HepG2 (cell line): ENCODE data around the gene PLD1. TPM values are rescaled to one million over a fixed set of nuclear protein-coding genes. Genes with fewer than 3 reads are reported as not detected.

Experiments
- BATF2 ChIP-seq: sonication (generic); formaldehyde crosslinking; IDR thresholded peaks from 2 replicates; pipeline ENCODE4 v1.8.0; 2022; ENCODE audit warnings: mild to moderate bottlenecking, missing genetic modification reagents, moderate library complexity
- BHLHE40 ChIP-seq: IDR thresholded peaks from 2 replicates; pipeline ENCODE4 v1.6.1; 2011; ENCODE audit warnings: low read length, improper control_type of control experiment
- EHMT2 ChIP-seq: fragments of 200-600 bp; sonication (generic); IDR thresholded peaks from 2 replicates; pipeline ENCODE4 v1.7.0; 2017; ENCODE audit warnings: antibody characterized with exemption, low read depth, low read length, borderline replicate concordance
- HOMEZ ChIP-seq: IDR thresholded peaks from 2 replicates; pipeline ENCODE4 v1.6.1; 2016; ENCODE audit warnings: low read depth
- NCOA2 ChIP-seq: sonication (generic); formaldehyde crosslinking; IDR thresholded peaks from 2 replicates; pipeline ENCODE4 v1.8.0; 2022; ENCODE audit warnings: inconsistent platforms
- NONO ChIP-seq, 2 experiments: fragments of 450-650 bp in 1 of 2; sonication (generic) in 1 of 2; formaldehyde crosslinking in 1 of 2; IDR thresholded peaks in 1 of 2; conservative IDR thresholded peaks in 1 of 2; 2 replicates each; pipeline versions ENCODE4 v1.6.1 to v1.8.0; 2017 to 2022; ENCODE audit warnings: mild to moderate bottlenecking in 1 of 2, missing genetic modification reagents in 1 of 2, moderate library complexity in 1 of 2
- SMYD3 ChIP-seq: sonication (generic); formaldehyde crosslinking; IDR thresholded peaks from 2 replicates; pipeline ENCODE4 v1.8.1; 2023; ENCODE audit warnings: mild to moderate bottlenecking, missing genetic modification reagents
- TOPORS ChIP-seq: sonication (generic); formaldehyde crosslinking; IDR thresholded peaks from 2 replicates; pipeline ENCODE4 v1.8.0; 2023; ENCODE audit warnings: mild to moderate bottlenecking, missing genetic modification reagents
- ZNF34 ChIP-seq: sonication (generic); formaldehyde crosslinking; IDR thresholded peaks from 2 replicates; pipeline ENCODE4 v1.4.0; 2020; ENCODE audit warnings: mild to moderate bottlenecking, missing genetic modification reagents, borderline replicate concordance
- ZNF446 ChIP-seq: sonication (generic); formaldehyde crosslinking; IDR thresholded peaks from 2 replicates; pipeline ENCODE4 v1.5.0; 2020; ENCODE audit warnings: mild to moderate bottlenecking, missing genetic modification reagents
- ZNF468 ChIP-seq: sonication (generic); formaldehyde crosslinking; IDR thresholded peaks from 2 replicates; pipeline ENCODE4 v1.8.0; 2022; ENCODE audit warnings: mild to moderate bottlenecking, moderate library complexity, missing genetic modification reagents
- ZSCAN21 ChIP-seq: sonication (generic); formaldehyde crosslinking; IDR thresholded peaks from 2 replicates; pipeline ENCODE4 v1.8.0; 2022; ENCODE audit warnings: mild to moderate bottlenecking, missing genetic modification reagents, moderate library complexity, borderline replicate concordance
- polyA plus RNA-seq, 8 experiments: library from polyadenylated mRNA; depleted of rRNA in 3 of 8; stranded (reverse) in 7 of 8; unstranded in 1 of 8; fragments of >200 nt; fragmentation: Illumina TruSeq in 4 of 8; extraction: Trizol in 4 of 8; gene quantifications; 2 replicates each; pipeline versions ENCODE4 v1.2.1 to v1.2.3, GENCODE V29; 2011 to 2016; ENCODE audit warnings: low read depth in 4 of 8, missing spikeins in 1 of 8, mixed read lengths in 1 of 8; ENCODE audit not compliant: insufficient read depth in 1 of 8
- total RNA-seq, 5 experiments: library from RNA; depleted of rRNA; stranded (reverse); fragments of >200 nt; fragmentation: Illumina TruSeq; extraction: Trizol; gene quantifications; 2 replicates each; pipeline ENCODE4 v1.2.3, GENCODE V29; 2016; ENCODE audit warnings: low read depth in 1 of 5
- TF ChIP-seq, protein P1 (sequence below): sonication (generic); formaldehyde crosslinking; IDR thresholded peaks from 2 replicates; pipeline ENCODE4 v1.9.0; 2021; ENCODE audit warnings: missing genetic modification reagents, borderline replicate concordance
- TF ChIP-seq, protein P2 (sequence below): sonication (generic); formaldehyde crosslinking; IDR thresholded peaks from 2 replicates; pipeline ENCODE4 v1.5.0; 2020; ENCODE audit warnings: mild to moderate bottlenecking, missing genetic modification reagents, borderline replicate concordance
- TF ChIP-seq, protein P3 (sequence below): sonication (generic); formaldehyde crosslinking; conservative IDR thresholded peaks from 2 replicates; pipeline ENCODE4 v1.5.0; 2020; ENCODE audit warnings: missing genetic modification reagents

Gene PLD1
- total and polyA plus RNA-seq, 2 of the 13 experiments (the other 11 are each of a cell fraction or from before 2014, with no cell fraction given): 27.1 to 59.4 TPM

GRCh38 chr3:171809861-171810628 is at the start of gene PLD1 (continued):
- TF ChIP-seq, protein P1, sequence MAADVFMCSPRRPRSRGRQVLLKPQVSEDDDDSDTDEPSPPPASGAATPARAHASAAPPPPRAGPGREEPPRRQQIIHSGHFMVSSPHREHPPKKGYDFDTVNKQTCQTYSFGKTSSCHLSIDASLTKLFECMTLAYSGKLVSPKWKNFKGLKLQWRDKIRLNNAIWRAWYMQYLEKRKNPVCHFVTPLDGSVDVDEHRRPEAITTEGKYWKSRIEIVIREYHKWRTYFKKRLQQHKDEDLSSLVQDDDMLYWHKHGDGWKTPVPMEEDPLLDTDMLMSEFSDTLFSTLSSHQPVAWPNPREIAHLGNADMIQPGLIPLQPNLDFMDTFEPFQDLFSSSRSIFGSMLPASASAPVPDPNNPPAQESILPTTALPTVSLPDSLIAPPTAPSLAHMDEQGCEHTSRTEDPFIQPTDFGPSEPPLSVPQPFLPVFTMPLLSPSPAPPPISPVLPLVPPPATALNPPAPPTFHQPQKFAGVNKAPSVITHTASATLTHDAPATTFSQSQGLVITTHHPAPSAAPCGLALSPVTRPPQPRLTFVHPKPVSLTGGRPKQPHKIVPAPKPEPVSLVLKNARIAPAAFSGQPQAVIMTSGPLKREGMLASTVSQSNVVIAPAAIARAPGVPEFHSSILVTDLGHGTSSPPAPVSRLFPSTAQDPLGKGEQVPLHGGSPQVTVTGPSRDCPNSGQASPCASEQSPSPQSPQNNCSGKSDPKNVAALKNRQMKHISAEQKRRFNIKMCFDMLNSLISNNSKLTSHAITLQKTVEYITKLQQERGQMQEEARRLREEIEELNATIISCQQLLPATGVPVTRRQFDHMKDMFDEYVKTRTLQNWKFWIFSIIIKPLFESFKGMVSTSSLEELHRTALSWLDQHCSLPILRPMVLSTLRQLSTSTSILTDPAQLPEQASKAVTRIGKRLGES (CRISPR knock-in tag): no peak
- TF ChIP-seq, protein P2, sequence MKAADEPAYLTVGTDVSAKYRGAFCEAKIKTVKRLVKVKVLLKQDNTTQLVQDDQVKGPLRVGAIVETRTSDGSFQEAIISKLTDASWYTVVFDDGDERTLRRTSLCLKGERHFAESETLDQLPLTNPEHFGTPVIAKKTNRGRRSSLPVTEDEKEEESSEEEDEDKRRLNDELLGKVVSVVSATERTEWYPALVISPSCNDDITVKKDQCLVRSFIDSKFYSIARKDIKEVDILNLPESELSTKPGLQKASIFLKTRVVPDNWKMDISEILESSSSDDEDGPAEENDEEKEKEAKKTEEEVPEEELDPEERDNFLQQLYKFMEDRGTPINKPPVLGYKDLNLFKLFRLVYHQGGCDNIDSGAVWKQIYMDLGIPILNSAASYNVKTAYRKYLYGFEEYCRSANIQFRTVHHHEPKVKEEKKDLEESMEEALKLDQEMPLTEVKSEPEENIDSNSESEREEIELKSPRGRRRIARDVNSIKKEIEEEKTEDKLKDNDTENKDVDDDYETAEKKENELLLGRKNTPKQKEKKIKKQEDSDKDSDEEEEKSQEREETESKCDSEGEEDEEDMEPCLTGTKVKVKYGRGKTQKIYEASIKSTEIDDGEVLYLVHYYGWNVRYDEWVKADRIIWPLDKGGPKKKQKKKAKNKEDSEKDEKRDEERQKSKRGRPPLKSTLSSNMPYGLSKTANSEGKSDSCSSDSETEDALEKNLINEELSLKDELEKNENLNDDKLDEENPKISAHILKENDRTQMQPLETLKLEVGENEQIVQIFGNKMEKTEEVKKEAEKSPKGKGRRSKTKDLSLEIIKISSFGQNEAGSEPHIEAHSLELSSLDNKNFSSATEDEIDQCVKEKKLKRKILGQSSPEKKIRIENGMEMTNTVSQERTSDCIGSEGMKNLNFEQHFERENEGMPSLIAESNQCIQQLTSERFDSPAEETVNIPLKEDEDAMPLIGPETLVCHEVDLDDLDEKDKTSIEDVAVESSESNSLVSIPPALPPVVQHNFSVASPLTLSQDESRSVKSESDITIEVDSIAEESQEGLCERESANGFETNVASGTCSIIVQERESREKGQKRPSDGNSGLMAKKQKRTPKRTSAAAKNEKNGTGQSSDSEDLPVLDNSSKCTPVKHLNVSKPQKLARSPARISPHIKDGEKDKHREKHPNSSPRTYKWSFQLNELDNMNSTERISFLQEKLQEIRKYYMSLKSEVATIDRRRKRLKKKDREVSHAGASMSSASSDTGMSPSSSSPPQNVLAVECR (CRISPR knock-in tag): peak; percentile 90
- TF ChIP-seq NCOA2 (CRISPR knock-in tag): no peak; the same call in 1 of the 2 replicates
- TF ChIP-seq NONO (IDR thresholded peaks at IDR 0.05): no peak
- TF ChIP-seq NONO (CRISPR knock-in tag; conservative IDR thresholded peaks at IDR 0.05): peak; percentile 59
- TF ChIP-seq ZNF34 (CRISPR knock-in tag): no peak
- peak; percentile 50 for TF ChIP-seq BHLHE40
- peak; percentile 34; the same call in 1 of the 2 replicates for TF ChIP-seq HOMEZ (CRISPR knock-in tag)
- TF ChIP-seq ZNF468: no peak
- 0 out of 2 replicates have a peak, but pooled peaks have one; percentile 82 for TF ChIP-seq SMYD3 (CRISPR knock-in tag)
- TF ChIP-seq ZNF446 (CRISPR knock-in tag): peak; percentile 91
- peak; percentile 60; the same call in 1 of the 2 replicates for TF ChIP-seq ZSCAN21
- TF ChIP-seq BATF2: no peak
- TF ChIP-seq EHMT2: no peak
- TF ChIP-seq, protein P3, sequence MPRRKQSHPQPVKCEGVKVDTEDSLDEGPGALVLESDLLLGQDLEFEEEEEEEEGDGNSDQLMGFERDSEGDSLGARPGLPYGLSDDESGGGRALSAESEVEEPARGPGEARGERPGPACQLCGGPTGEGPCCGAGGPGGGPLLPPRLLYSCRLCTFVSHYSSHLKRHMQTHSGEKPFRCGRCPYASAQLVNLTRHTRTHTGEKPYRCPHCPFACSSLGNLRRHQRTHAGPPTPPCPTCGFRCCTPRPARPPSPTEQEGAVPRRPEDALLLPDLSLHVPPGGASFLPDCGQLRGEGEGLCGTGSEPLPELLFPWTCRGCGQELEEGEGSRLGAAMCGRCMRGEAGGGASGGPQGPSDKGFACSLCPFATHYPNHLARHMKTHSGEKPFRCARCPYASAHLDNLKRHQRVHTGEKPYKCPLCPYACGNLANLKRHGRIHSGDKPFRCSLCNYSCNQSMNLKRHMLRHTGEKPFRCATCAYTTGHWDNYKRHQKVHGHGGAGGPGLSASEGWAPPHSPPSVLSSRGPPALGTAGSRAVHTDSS: no peak
- peak; percentile 55; the same call in 1 of the 2 replicates for TF ChIP-seq TOPORS (CRISPR knock-in tag)
